ENCODE data around the gene SLC6A20. TPM values are rescaled to one million over a fixed set of nuclear protein-coding genes. Genes with fewer than 3 reads are reported as not detected.

SLC6A20 gene
- total RNA-seq, 1 experiment from 2014 or later: 0.09 TPM

GRCh38 chr3:45756055-45756454, 40.3 kb downstream of the SLC6A20 start:
- H3K36me3 Mint-ChIP-seq (ENCODE audit: insufficient read depth in 1 of 3, low read depth in 3 of 3): peaks cover 0 to 12% (median 0%) of the 10 kb centered on the region in 3 experiments; a peak in 3 of 7 replicates
- no peak overlapping the region for H4K5ac ChIP-seq (ENCODE audit: insufficient read length, low read depth, low read length)
- no peak overlapping the region for H3K56ac ChIP-seq (ENCODE audit: insufficient read length, low read depth, low read length)
- H4K91ac ChIP-seq (ENCODE audit: insufficient read length, low read depth, low read length): no peak overlapping the region
- no peak overlapping the region for H3K23ac ChIP-seq (ENCODE audit: insufficient read length, low read depth, low read length)
- H2BK5ac ChIP-seq (ENCODE audit: insufficient read length, low read length): no peak overlapping the region
- peaks cover 22 to 23% of the 10 kb centered on the region in 2 experiments for H3K4me1 Mint-ChIP-seq
- H4K8ac ChIP-seq (replicated peaks; ENCODE audit: insufficient read length, low read depth, low read length): no peak overlapping the region
- no peaks in the 10 kb centered on the region for H3K79me2 ChIP-seq (ENCODE audit: insufficient read depth, low read length)
- no peaks in the 10 kb centered on the region for H3K4me1 ChIP-seq (ENCODE audit: insufficient read depth, low read length)
- no peak overlapping the region for H2BK15ac ChIP-seq (ENCODE audit: low read depth, low read length)
- WGBS (ENCODE audit: extremely low coverage, insufficient read length, low lambda C conversion rate): no CpG with 5 or more reads among the region's 6 CpGs
- H3K9ac ChIP-seq (ENCODE audit: extremely low read depth, insufficient read length, low read length): no peak overlapping the region
- no peaks in the 10 kb centered on the region for H3K9me3 Mint-ChIP-seq
- no peak overlapping the region for H3K4me2 ChIP-seq (ENCODE audit: insufficient read depth, insufficient read length, low read length)
- no peak overlapping the region for H2AK5ac ChIP-seq (ENCODE audit: insufficient read length, low read length)
- H3K23me2 ChIP-seq (ENCODE audit: insufficient read length, low read depth, low read length, poor library complexity, severe bottlenecking): no peaks in the 10 kb centered on the region
- no peak overlapping the region for H3K14ac ChIP-seq (ENCODE audit: insufficient read depth, low read length)
- no peak for TF ChIP-seq CTCF (conservative IDR thresholded peaks at IDR 0.05)
- H4K20me1 ChIP-seq (ENCODE audit: control insufficient read depth, insufficient read depth, insufficient read length): no peaks in the 10 kb centered on the region
- H3K18ac ChIP-seq (ENCODE audit: insufficient read length, low read depth, low read length): no peak overlapping the region
- no peaks in the 10 kb centered on the region; the same call in 1 of the 2 replicates for H3K27me3 Mint-ChIP-seq (ENCODE audit: low read depth)
- DNase-seq: no peak
- no peak overlapping the region for H2BK120ac ChIP-seq (ENCODE audit: low read depth, low read length, poor library complexity, severe bottlenecking)
- H3K27me3 ChIP-seq (ENCODE audit: insufficient read depth, low read length): no peaks in the 10 kb centered on the region; the same call in 1 of the 2 replicates
- H3K9me3 ChIP-seq (ENCODE audit: control insufficient read depth, low read depth, low read length): no peaks in the 10 kb centered on the region
- H3K27ac Mint-ChIP-seq: no peak overlapping the region; a peak in 1 of 7 replicates
- H3T11ph ChIP-seq (ENCODE audit: low read length): no peak overlapping the region
- H3K79me1 ChIP-seq (ENCODE audit: insufficient read depth, low read depth, low read length, poor library complexity, severe bottlenecking): no peaks in the 10 kb centered on the region
- no peak overlapping the region for H2BK20ac ChIP-seq (ENCODE audit: low read depth, low read length, poor library complexity, severe bottlenecking)
- H3K4me3 Mint-ChIP-seq: no peak overlapping the region
- H3K4ac ChIP-seq (ENCODE audit: low read depth, low read length): no peak overlapping the region
- H2BK12ac ChIP-seq (ENCODE audit: insufficient read length, low read depth, low read length): no peak overlapping the region
- no peak overlapping the region for H2AFZ ChIP-seq (ENCODE audit: low read length)
- H3K27ac ChIP-seq (ENCODE audit: insufficient read length, low read depth, low read length): no peak overlapping the region
